Type B pancreatic cell (in vitro differentiated cells): ENCODE data around the gene PDS5B. TPM values are rescaled to one million over a fixed set of nuclear protein-coding genes. Genes with fewer than 3 reads are reported as not detected.

Experiments used
- DNase-seq: peaks from one replicate; pipeline ENCODE4 v3.0.0; 2021; ENCODE audit warnings: mixed read lengths; ENCODE audit not compliant: unreplicated experiment; ENCODE audit errors: extremely low spot score
- H3K27ac Mint-ChIP-seq: 2 replicates; pipeline ENCODE4 v1.8.0; 2021; ENCODE audit warnings: mild to moderate bottlenecking, mixed read lengths
- H3K27me3 Mint-ChIP-seq: 2 replicates; pipeline ENCODE4 v1.8.0; 2021; ENCODE audit warnings: mixed read lengths
- H3K36me3 Mint-ChIP-seq: 2 replicates; pipeline ENCODE4 v1.8.0; 2021; ENCODE audit warnings: mixed read lengths
- H3K4me1 Mint-ChIP-seq: one replicate; pipeline ENCODE4 v1.8.0; 2021; ENCODE audit warnings: mixed read lengths; ENCODE audit not compliant: unreplicated experiment
- H3K4me3 Mint-ChIP-seq: 2 replicates; pipeline ENCODE4 v1.8.0; 2021; ENCODE audit warnings: mild to moderate bottlenecking, mixed read lengths
- H3K9me3 Mint-ChIP-seq: 2 replicates; pipeline ENCODE4 v1.8.0; 2021; ENCODE audit warnings: mixed read lengths
- total RNA-seq: library from RNA; stranded (reverse); gene quantifications from 2 replicates; pipeline ENCODE4 v1.2.1, GENCODE V29; 2021; ENCODE audit warnings: low replicate concordance
- TF ChIP-seq, protein P1 (sequence below): fragments of 200-600 bp; sonication (generic); conservative IDR thresholded peaks from 2 replicates; pipeline ENCODE4 v1.5.0; 2021; ENCODE audit warnings: antibody characterized with exemption, mild to moderate bottlenecking

PDS5B gene
- total RNA-seq, 1 donor from 2014 or later: 69.9 TPM

GRCh38 chr13:32610977-32611376 lies 24.7 kb downstream of the PDS5B start:
- no peak for DNase-seq
- Mint-ChIP-seq H3K27ac (no peak overlapping the region), H3K4me3 (no peak overlapping the region), H3K9me3 (peaks cover 15% of the 10 kb centered on the region), H3K36me3 (peaks cover 41% of the 10 kb centered on the region), H3K4me1 (no peaks in the 10 kb centered on the region), H3K27me3 (no peaks in the 10 kb centered on the region)
- TF ChIP-seq, protein P1, sequence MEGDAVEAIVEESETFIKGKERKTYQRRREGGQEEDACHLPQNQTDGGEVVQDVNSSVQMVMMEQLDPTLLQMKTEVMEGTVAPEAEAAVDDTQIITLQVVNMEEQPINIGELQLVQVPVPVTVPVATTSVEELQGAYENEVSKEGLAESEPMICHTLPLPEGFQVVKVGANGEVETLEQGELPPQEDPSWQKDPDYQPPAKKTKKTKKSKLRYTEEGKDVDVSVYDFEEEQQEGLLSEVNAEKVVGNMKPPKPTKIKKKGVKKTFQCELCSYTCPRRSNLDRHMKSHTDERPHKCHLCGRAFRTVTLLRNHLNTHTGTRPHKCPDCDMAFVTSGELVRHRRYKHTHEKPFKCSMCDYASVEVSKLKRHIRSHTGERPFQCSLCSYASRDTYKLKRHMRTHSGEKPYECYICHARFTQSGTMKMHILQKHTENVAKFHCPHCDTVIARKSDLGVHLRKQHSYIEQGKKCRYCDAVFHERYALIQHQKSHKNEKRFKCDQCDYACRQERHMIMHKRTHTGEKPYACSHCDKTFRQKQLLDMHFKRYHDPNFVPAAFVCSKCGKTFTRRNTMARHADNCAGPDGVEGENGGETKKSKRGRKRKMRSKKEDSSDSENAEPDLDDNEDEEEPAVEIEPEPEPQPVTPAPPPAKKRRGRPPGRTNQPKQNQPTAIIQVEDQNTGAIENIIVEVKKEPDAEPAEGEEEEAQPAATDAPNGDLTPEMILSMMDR: no peak

DNA sequence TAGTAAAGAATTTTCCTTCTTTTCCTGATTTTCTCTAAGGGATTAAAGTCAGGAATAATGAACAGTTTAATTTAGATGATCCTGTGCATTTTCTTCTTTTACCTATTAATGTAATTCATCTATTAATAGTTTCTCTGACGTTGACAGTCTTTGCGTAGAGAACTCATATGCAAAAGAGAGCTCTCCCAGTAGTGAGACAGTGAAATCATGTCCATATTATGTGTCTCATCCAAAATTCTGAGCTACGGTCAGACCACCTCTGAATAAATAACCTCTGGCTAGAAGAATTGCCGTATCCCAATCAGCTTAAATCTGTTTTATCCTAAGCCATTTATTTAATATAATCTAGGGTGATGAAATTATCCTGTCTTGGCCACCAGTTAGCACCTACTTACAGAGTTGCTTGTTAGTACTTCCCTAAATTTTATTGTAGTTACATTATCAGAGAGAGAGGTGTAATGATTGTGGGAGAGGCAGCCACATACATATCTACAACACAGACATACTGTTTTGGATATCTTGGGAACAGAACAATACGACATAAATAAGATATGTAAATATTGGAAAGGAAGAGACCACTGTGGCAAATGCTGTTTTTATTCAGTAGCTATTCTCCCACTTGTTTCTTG lies 30.7 kb downstream of the PDS5B start:
- H3K27me3 Mint-ChIP-seq: no peaks in the 10 kb centered on the region
- no peak overlapping the region for H3K4me3 Mint-ChIP-seq
- TF ChIP-seq, protein P1: no peak
- no peaks in the 10 kb centered on the region for H3K4me1 Mint-ChIP-seq
- peaks cover 35% of the 10 kb centered on the region for H3K36me3 Mint-ChIP-seq
- H3K9me3 Mint-ChIP-seq: peaks cover 13% of the 10 kb centered on the region
- DNase-seq: no peak
- H3K27ac Mint-ChIP-seq: no peak overlapping the region

DNA sequence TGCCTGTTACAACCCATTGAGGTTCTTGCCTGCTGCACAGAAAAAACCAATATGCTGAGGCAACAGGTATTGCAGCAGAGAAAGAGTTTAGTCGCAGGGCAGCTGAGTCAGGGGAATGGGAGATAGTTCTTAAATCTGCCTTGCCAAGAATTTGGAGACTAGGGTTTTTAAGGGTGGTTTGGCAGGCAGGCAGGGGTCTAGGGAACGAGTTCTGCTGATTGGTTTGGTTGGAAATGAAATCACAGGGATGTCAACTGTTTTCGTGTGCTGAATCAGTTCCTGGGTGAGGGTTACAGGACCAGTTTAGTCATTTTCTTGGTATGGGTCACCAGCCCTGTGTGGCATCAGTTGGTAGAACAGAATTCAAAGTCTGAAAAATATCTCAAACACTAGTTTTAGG lies 36.6 kb downstream of the PDS5B start:
- no peak for DNase-seq
- Mint-ChIP-seq H3K4me1 (peaks cover 4% of the 10 kb centered on the region), H3K9me3 (peaks cover 4% of the 10 kb centered on the region), H3K4me3 (no peak overlapping the region), H3K36me3 (peaks cover 25% of the 10 kb centered on the region), H3K27ac (no peak overlapping the region), H3K27me3 (no peaks in the 10 kb centered on the region)
- TF ChIP-seq, protein P1: no peak

DNA sequence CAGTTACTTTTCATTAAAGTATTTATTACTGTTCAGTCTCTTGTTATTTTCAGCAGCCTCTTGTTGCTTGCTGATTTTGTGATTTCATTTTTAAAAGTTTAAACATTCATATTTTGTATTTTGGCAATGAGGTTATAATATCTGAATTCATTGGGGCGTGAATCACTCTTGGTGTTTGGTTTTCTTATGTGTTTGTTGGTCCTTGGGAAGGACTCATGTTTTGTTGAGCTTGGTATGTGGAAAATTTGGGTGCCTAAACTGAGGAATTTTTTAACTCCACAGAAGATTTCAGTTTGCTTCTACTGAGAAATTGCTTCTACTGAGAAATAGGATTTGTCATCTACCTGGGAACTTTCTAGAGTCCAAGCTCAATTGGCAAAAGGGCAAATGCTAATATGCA lies 38.2 kb downstream of the PDS5B start:
- H3K27me3 Mint-ChIP-seq: no peaks in the 10 kb centered on the region
- H3K9me3 Mint-ChIP-seq: peaks cover 4% of the 10 kb centered on the region
- DNase-seq: no peak
- peaks cover 4% of the 10 kb centered on the region for H3K4me1 Mint-ChIP-seq
- H3K4me3 Mint-ChIP-seq: no peak overlapping the region
- peaks cover 22% of the 10 kb centered on the region for H3K36me3 Mint-ChIP-seq
- TF ChIP-seq, protein P1: no peak
- H3K27ac Mint-ChIP-seq: no peak overlapping the region

DNA sequence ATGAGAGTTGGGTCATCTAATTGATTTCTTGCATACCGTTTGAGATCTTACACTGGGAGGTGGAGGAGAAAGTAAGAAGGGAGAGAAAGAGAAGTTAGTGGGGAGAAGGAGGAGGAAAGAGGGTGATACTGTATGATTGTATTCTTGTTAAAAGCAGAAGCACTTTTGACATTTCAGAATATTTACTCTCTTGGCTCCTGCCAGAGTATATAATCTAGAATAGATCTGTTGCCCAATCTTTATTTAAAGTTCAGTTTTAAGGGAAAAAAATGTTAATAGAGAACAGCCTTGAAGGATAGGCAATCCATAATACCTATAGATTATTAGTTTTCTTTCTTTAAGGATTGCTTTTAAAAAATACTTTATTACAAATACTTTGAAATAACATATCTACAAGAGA lies 41.5 kb downstream of the PDS5B start:
- TF ChIP-seq, protein P1: no peak
- Mint-ChIP-seq H3K4me1 (peaks cover 4% of the 10 kb centered on the region), H3K36me3 (peaks cover 24% of the 10 kb centered on the region), H3K27me3 (no peaks in the 10 kb centered on the region), H3K4me3 (no peak overlapping the region), H3K27ac (no peak overlapping the region), H3K9me3 (no peaks in the 10 kb centered on the region)
- no peak for DNase-seq
